ENCODE data around the gene RNF212.
"Not testable (repeated sequence)": the region's sequence is repeated elsewhere in the genome, so short reads cannot be mapped to it uniquely, and the experiment has no call there.

RNF212 gene

DNA sequence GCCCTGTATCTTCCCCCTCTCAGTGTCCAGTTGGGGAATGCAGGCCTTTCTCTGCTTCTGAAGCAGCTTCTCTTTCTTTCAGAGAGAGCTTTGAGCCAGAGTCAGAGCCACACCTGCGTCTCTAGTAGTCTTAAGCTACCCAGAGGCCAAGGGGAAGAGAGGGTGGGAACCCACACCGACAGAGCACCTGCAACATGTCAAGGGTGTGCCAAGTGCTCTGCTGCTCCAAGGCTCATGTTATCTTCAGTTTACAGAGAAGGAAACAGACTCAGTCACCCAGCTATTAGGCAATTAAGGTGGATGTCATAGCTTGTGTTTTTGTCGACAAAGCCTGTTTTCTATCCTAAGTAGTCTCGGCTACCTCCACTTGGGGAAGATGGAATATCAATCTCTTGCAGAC, 22.7 kb upstream of the RNF212 start:
- peak; percentile 37 for DNase-seq (ENCODE audit: low read depth)
- TF ChIP-seq CTCF (IDR thresholded peaks at IDR 0.05; ENCODE audit: insufficient read depth, low read depth, low read length, missing control alignments) = no peak
- H3K4me3 ChIP-seq (ENCODE audit: low read length) = no peak overlapping the region

- DNase-seq (ENCODE audit: low read depth) = no peak
- no peak overlapping the region for H3K4me3 ChIP-seq (ENCODE audit: low read length)
- no peak for TF ChIP-seq CTCF (IDR thresholded peaks at IDR 0.05; ENCODE audit: insufficient read depth, low read depth, low read length, missing control alignments)
Measured at GRCh38 chr4:1133033-1133432, 19.7 kb upstream of the RNF212 start.

- DNase-seq (ENCODE audit: low read depth) = peak; percentile 76
- H3K4me3 ChIP-seq (ENCODE audit: low read length) = no peak overlapping the region
- TF ChIP-seq CTCF (IDR thresholded peaks at IDR 0.05; ENCODE audit: insufficient read depth, low read depth, low read length, missing control alignments) = peak; percentile 100
Measured at GRCh38 chr4:1130316-1131186, 17.2 kb upstream of the RNF212 start.

DNA sequence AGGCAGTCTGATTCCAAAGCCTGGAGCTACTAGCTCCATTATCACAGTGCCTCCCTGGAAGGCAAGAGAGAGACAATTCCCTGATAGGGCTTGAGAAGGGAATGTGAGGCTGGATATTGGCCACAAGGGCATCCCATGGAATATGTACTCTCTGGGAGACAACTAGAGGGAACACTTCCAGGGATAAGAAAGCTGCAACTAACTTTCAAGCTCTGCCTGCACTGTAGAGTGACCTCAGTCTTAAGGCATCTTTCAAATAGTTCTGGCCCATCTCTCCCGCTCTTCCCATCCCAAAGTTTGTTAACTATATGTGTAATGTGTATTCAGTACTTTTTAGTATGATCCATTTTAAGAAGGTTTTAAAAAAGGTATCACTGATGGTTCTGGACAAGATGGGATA, 13.1 kb upstream of the RNF212 start:
- no peak for DNase-seq (ENCODE audit: low read depth)

GRCh38 chr4:1125466-1125865, 12.1 kb upstream of the RNF212 start:
- not testable (repeated sequence) for DNase-seq (ENCODE audit: low read depth); H3K4me3 ChIP-seq (ENCODE audit: low read length)

More for the DNA sequence above, 13.1 kb upstream of the RNF212 start:
- TF ChIP-seq CTCF (IDR thresholded peaks at IDR 0.05; ENCODE audit: insufficient read depth, low read depth, low read length, missing control alignments) = no peak
- H3K4me3 ChIP-seq (ENCODE audit: low read length) = no peak overlapping the region

DNA sequence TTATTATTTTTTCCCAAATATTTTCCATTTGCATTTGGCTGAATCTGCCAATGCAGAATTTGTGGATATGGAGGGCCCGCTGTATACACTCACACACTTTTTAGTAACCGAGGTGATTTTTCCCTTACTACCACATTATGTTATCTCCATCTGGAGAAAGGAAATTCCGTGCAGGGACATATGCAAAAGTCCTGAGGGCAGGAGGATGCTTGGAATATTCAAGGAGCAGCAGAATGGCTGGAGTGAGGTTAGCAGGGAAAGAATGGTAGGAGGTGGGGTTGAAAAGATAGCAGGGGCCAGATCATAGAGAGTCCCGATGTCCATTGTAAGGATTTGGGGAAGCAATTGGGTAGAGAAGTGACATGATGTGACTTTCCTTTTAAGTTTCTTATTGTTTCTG, 11.5 kb upstream of the RNF212 start:
- TF ChIP-seq CTCF (IDR thresholded peaks at IDR 0.05; ENCODE audit: insufficient read depth, low read depth, low read length, missing control alignments) = no peak
- DNase-seq (ENCODE audit: low read depth) = no peak
- no peak overlapping the region for H3K4me3 ChIP-seq (ENCODE audit: low read length)

GRCh38 chr4:1122505-1122904, 9.1 kb upstream of the RNF212 start:
- DNase-seq (ENCODE audit: low read depth) = no peak

More at GRCh38 chr4:1122505-1122904, 9.1 kb upstream of the RNF212 start:
- TF ChIP-seq CTCF (IDR thresholded peaks at IDR 0.05; ENCODE audit: insufficient read depth, low read depth, low read length, missing control alignments) = no peak
- no peak overlapping the region for H3K4me3 ChIP-seq (ENCODE audit: low read length)
